GM18951 (cell line): ENCODE measurements around the gene LDB3.

Source experiments
- POLR2A ChIP-seq: IDR thresholded peaks from 4 replicates; pipeline ENCODE4 v1.6.1; 2011; ENCODE audit warnings: mild to moderate bottlenecking; ENCODE audit not compliant: insufficient read length, insufficient read depth; ENCODE audit errors: extremely low read depth
- in situ Hi-C: fragments of 300-500 bp; cut with MboI; formaldehyde crosslinking; loops from one replicate; pipeline ENCODE4 v1.12.0; 2022; ENCODE audit warnings: low sequenced_read_pairs, mixed read lengths, inconsistent platforms; ENCODE audit not compliant: unreplicated experiment

Gene LDB3

GRCh38 chr10:86757113-86757972, 89.0 kb downstream of the LDB3 start:
- in situ Hi-C loops: no loop called here
- TF ChIP-seq POLR2A: no peak

DNA sequence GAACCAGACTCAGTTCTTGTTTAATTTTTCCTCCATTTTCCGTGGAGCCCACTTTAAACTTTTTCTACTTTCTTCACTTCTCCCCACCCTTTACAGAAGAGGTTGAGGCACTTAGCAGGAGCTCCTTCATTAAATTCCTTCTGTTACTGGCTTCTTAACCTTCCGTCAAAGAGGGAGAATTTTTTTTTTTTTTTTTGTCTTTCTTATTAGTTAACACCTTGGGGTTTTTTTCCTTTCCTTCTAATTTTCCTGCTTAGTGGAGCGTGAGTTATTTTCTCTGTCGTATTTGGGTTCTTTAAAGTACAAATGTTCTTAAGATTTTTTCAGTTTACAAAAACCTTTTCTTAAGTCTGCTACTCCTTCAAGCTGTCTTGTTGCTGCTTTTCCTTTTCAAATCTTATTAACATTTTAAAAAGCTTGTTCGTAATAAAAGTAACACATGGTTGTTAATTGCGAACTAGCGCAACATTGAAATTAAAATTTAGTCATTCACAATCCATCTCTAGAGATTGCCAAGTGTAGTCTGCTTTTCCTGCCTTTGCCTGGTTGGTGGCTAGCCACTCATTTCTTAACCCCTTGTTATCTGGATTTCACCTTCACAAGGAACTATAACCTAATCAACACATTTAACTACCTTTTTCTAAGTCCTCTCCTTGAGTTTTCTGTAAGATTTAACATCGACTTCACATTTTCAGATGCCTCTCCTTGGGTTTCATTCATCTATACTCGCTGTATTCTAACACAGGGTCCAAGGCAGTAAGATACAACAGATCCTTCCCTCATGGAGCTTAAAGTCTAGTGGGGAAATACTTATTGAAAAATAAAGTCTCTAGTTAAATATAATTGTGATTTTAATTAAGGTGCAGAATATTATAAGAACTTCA, 90.1 kb downstream of the LDB3 start:
- in situ Hi-C loops: no loop called here
- no peak for TF ChIP-seq POLR2A

- in situ Hi-C loops: no loop called here
- no peak for TF ChIP-seq POLR2A
Measured at GRCh38 chr10:86759073-86759672, 90.9 kb downstream of the LDB3 start.

DNA sequence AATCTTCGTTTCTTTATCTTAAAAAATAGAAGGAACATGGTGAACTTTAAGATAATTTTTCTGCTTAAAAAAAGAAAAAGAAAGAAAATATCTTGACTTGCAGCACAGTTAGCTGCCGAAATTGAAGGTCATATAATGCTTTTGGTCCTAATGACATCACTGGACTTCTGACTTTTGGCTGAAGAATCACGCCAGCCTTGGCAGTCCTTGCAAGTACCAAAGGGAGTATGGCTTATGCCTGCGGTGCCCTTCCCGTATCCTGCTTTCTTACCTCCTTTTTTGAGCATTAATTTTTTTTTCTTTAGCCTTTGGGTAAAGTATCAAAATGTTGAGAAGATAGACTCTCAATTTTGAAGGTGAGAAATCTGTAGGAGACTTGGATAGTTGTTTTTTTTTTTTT, 95.1 kb downstream of the LDB3 start:
- in situ Hi-C loops: no loop called here
- TF ChIP-seq POLR2A: no peak

GRCh38 chr10:86765548-86765947, 97.2 kb downstream of the LDB3 start:
- in situ Hi-C loops: no loop called here
- TF ChIP-seq POLR2A: no peak

- no peak for TF ChIP-seq POLR2A
- in situ Hi-C loops: no loop called here
Measured at GRCh38 chr10:86768412-86769062, 100.2 kb downstream of the LDB3 start.

GRCh38 chr10:86769991-86770390, 101.7 kb downstream of the LDB3 start:
- TF ChIP-seq POLR2A: no peak
- in situ Hi-C loops: no loop called here

DNA sequence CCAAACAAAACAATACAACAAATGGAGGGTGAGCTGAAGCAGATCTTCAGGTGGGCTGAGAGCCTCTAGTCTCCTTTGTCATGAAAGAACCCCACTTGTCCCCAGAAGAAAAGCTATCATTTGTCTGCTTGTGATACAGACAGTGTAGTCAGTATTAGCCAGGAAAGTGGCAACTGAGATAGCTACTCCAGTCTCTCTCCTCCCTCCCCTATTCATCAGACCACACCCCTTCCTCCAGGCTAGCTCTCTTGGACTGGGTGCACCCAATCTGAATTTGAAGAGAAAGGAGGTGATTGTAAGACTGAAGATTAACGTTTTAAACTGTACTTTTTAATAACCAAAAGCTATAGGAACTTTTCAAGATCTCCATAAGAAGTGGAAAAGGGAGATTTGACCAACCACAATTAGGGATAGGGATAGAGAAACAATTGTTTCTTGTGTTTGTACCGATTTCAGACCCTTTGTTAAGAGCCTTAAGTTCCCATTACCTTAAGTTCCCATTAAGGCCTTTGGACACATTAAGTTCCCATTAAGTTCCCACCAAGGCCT, 102.2 kb downstream of the LDB3 start:
- TF ChIP-seq POLR2A: no peak
- in situ Hi-C loops: no loop called here

GRCh38 chr10:86773498-86773897, 105.2 kb downstream of the LDB3 start:
- TF ChIP-seq POLR2A: no peak
- in situ Hi-C loops: no loop called here

- TF ChIP-seq POLR2A: no peak
- in situ Hi-C loops: no loop called here
Measured at GRCh38 chr10:86775056-86775869, 107.0 kb downstream of the LDB3 start.

DNA sequence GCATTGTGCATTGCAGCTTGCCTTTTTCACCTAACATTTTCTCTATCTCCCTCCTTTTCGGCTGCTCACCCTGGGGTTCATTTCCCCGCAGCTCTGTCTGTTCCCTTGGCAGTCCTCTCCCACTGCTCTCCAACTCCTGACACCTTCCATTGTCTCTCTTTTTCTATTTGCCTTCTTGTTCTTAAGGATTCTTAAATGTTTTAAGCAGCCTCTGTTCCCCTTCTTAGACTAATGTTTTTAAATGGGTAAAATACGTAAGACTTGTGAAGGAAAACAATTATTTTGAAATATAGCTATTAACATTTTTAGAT, 107.5 kb downstream of the LDB3 start:
- in situ Hi-C loops: no loop called here
- TF ChIP-seq POLR2A: no peak
